GM10248 (cell line): ENCODE measurements around the gene ERC2.

ENCODE experiments used
- CTCF ChIA-PET: fragments of 300-600 bp; sonication (Branson Sonifier 250); formaldehyde crosslinking; extraction: SDS; loops from one replicate; lab custom pipeline; 2021; ENCODE audit warnings: antibody characterized with exemption; lab: Yijun Ruan, JAX
- POLR2A ChIA-PET: fragments of 350-650 bp; sonication (Branson Sonifier 250); formaldehyde crosslinking; extraction: SDS; loops from one replicate; lab custom pipeline; 2020; ENCODE audit warnings: antibody characterized with exemption; lab: Yijun Ruan, JAX
- DNase-seq: peaks from one replicate; pipeline ENCODE4 v3.0.0; 2012; ENCODE audit errors: extremely low spot score
- TF ChIP-seq, protein P1 (sequence below): IDR thresholded peaks from 2 replicates; pipeline ENCODE4 v1.5.1; 2012; ENCODE audit warnings: mild to moderate bottlenecking, low read depth; ENCODE audit errors: extremely low read depth, missing control alignments, control extremely low read depth

Gene ERC2

DNA sequence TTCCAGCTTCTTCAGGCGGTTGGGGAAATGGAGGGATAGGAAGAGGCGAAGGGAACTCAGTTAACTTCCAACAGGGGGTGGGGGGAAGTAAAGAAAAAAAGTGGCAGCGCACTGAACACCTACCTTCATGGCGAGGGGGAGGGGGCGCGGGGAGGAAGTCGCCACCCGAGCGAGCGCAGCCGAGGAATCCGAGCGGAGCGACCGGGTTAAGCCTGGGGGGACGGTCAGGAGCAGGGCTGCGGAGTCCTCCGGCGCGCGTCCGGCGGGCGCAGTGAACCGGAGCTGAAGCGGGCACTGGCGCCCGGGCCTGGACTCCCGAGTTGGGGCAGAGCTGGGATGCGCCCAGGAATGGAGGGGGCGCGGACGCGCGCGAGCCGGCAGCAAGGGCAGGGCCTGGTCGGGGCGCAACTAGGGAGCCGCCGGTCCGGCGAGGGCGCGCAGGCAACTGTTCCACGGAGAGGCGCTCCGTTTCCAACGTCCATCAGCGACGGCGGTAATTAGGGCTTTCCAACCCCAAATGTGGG lies 981.3 kb downstream of the ERC2 start, which contains the start of gene WNT5A:
TSS of gene WNT5A (minus strand) at position 450 of the 524 bp plus-strand sequence. CDS start at position 129, 321 bp downstream.
- TF ChIP-seq, protein P1, sequence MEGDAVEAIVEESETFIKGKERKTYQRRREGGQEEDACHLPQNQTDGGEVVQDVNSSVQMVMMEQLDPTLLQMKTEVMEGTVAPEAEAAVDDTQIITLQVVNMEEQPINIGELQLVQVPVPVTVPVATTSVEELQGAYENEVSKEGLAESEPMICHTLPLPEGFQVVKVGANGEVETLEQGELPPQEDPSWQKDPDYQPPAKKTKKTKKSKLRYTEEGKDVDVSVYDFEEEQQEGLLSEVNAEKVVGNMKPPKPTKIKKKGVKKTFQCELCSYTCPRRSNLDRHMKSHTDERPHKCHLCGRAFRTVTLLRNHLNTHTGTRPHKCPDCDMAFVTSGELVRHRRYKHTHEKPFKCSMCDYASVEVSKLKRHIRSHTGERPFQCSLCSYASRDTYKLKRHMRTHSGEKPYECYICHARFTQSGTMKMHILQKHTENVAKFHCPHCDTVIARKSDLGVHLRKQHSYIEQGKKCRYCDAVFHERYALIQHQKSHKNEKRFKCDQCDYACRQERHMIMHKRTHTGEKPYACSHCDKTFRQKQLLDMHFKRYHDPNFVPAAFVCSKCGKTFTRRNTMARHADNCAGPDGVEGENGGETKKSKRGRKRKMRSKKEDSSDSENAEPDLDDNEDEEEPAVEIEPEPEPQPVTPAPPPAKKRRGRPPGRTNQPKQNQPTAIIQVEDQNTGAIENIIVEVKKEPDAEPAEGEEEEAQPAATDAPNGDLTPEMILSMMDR = no peak
- POLR2A ChIA-PET = no interaction called here
- CTCF ChIA-PET = interaction anchor here (1.0 to 5.5 kb wide), 5 partner anchors 9 to 259 kb away, joined by 4 to 43 read pairs (median 15); no protein-coding TSS in a partner anchor
- DNase-seq = no peak

DNA sequence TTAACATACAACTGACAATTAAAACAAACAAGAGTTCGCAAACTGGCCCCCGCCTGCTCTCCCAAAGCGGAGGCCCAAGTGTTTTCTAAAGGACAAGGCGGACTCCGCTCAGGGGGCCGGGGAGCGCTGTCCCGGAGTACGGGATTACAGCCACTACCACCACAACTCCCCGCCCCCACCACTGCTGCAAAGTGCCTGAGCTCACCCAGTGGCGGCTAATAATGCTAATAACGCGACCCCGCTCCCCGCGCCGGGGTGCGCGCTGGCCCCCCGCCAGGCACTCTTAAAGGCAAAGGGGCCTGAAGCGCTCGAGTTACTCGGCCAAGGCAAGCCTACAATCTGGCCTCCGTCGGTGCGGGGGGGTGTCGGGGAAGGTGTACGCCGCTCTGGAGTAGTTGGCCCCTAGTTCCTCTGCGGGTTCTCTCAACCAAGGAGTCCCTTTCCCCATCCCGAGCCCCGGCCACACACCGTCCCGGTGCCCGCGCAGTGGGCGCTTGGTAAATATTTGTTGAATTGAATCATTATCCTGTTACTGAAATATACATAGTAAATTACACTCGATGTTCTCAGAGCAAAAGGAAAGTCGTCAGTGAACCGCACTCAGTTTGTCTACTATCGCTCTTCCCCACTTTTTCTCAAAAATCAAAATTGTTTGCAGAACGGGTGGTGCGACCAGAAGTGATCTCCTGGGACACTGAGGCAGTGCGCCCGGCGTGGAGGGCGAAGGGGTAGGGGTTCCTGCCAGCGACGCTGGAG lies 982.0 kb downstream of the ERC2 start:
- TF ChIP-seq, protein P1 = no peak
- ChIA-PET POLR2A (no interaction called here), CTCF (interaction anchor here (2.6 to 5.5 kb wide), 3 partner anchors 232 to 260 kb away, joined by 15 to 43 read pairs (median 28); no protein-coding TSS in a partner anchor)
- DNase-seq = no peak

DNA sequence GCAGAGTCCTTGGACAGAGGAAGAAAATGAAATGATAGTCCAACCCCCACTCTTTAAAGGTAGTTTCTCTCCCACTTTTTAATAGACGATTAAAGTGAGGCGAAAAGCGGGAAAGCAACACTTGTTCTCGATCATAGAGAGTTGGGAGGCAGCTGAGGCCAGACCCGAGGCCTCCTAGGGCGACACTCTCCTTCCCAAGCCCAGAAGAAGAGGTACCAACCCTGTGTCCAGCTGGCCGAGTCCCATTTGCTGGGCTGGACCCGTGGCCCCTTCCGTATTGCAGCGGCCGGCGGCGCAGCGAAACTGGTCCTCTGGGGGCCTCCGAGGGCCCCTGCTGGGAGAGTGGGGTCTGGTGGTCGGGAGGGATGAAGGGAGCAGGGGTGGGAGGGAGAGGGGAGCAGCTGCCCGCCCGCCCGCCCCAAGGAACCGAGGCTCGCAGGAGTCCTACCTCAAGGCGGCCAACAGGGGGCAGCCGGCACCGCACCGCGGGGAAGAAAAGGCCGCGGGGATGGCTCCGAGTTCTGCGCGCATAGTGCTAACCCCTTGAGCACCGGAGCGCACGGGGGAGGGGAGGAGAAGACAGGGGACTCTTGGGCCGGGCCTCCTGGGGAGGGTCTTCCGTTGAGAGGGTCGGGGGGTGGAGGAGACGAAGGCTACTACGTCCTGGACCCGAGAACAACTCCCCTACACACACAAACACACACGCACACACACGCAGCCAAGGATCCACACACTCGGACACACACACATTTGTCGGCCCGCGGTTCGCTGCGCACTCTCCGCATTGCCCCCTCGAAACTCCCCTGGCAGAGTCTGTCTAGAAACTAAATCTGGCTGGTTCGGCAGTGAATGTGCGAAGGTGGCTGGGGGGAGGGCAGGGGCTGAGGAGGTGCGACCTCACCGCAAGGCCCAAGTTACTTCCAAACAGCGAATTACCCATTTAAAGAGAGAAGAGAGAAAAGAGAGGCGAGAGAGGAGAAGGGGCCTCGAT lies 983.2 kb downstream of the ERC2 start:
- TF ChIP-seq, protein P1 = peak; percentile 73
- ChIA-PET CTCF (interaction anchor here (0.7 to 5.5 kb wide), 5 partner anchors 35 to 766 kb away, joined by 3 to 43 read pairs (median 3); no protein-coding TSS in a partner anchor), POLR2A (no interaction called here)
- DNase-seq = peak; percentile 86

DNA sequence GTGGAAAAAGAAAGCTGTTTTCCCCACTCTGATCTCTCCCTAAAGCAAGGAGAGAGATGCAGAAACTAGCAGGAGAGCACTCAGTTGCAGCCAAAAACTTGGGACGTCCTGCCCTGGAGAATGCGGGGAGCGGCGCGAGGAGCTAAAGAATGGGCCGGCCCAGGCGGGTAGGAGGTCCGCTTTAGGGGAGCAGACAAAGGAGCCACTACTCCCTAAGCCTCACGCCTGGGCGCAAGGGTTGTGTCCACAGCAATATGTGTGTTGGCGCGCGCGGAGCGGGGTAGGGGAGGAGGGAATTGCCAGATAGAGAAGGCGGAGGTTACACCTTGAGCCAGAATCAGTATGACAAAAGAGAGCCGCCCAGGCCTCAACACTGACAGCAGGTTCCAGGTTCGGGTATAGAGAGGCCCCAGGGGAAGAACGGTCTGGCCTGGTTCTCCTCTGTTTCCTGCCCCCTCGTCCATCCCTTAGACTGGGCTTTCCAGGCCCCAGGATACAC lies 984.0 kb downstream of the ERC2 start:
- ChIA-PET CTCF (interaction anchor here (0.7 to 5.5 kb wide), 5 partner anchors 34 to 767 kb away, joined by 3 to 43 read pairs (median 3); no protein-coding TSS in a partner anchor), POLR2A (no interaction called here)
- TF ChIP-seq, protein P1 = no peak
- DNase-seq = no peak

DNA sequence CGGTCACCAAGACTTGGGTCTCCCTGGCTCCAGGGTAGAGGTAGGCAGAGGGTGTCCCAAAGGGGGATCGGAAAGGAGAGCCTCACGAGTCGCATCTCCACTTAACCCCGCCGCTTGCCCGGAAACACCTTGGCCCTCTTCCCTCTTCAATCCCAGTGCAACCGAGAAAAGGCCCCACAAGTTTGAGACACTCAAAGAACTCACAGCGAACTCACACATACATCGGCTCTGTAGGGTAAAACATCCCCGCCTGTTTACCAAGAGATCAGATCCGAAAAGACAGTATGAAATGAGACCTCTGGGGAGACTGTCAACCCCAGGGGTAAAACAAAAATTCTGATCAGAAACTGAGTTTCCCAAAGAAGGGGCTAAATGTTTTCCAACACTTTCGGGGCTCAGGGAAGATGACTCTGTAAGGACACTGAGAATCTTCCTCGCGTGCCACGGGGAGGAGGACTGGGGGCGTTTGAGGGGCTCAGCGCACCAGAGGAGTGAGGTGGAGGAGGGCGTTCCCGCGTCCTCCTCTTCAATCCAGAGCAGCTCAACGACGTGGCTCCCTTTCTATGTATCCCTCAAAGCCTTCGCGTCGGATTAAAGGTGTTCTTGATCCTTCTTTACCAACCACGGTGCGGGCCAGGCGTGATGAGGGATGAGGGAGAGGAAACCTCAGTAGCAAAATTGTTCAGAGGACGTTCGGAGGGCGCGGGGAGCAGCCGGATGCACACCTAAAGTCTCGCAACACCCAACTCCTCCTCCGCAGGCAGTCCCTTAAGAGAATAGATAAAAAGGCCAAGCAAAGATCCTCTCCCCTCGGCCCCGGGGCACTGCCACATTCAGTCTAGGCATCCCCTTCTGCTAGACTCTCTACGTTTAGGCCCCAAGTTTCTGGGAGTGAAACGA lies 984.8 kb downstream of the ERC2 start:
- DNase-seq = peak; percentile 25
- CTCF ChIA-PET = interaction anchor here (1.1 to 5.5 kb wide), 4 partner anchors 238 to 768 kb away, joined by 3 to 43 read pairs (median 16); no protein-coding TSS in a partner anchor
- TF ChIP-seq, protein P1 = no peak
- POLR2A ChIA-PET = no interaction called here
